Midbrain (tissue), 1 donor: Measurements from ENCODE around the gene XCL1.
"Not testable (repeated sequence)": the region's sequence is repeated elsewhere in the genome, so short reads cannot be mapped to it uniquely, and the experiment has no call there.

ENCODE experiments used
- DNase-seq: peaks from one replicate; lab custom pipeline; 2025; lab: John Stamatoyannopoulos, UW

The XCL1 gene

GRCh38 chr1:168567568-168567967 lies 8.8 kb upstream of the XCL1 start:
- DNase-seq: no peak

GRCh38 chr1:168568346-168568745 lies 8.1 kb upstream of the XCL1 start:
- DNase-seq: no peak

- no peak for DNase-seq
Observed at GRCh38 chr1:168570652-168571051, 5.8 kb upstream of the XCL1 start.

GRCh38 chr1:168572633-168573032 lies 3.8 kb upstream of the XCL1 start:
- no peak for DNase-seq

GRCh38 chr1:168574234-168574633 lies 2.2 kb upstream of the XCL1 start:
- not testable (repeated sequence) for DNase-seq

GRCh38 chr1:168578531-168579185 lies 2.3 kb downstream of the XCL1 start:
- DNase-seq: not testable (repeated sequence)

- DNase-seq: not testable (repeated sequence)
Observed at GRCh38 chr1:168580290-168580689, 3.9 kb downstream of the XCL1 start.

- DNase-seq: not testable (repeated sequence)
Observed at GRCh38 chr1:168580991-168581390, 4.6 kb downstream of the XCL1 start.

- no peak for DNase-seq
Observed at GRCh38 chr1:168581817-168582572, 5.6 kb downstream of the XCL1 start.

- no peak for DNase-seq
Observed at GRCh38 chr1:168582688-168583336, 6.4 kb downstream of the XCL1 start.

- DNase-seq: no peak
Observed at GRCh38 chr1:168583571-168583970, 7.2 kb downstream of the XCL1 start.

- no peak for DNase-seq
Observed at GRCh38 chr1:168585191-168585590, 8.8 kb downstream of the XCL1 start.

- DNase-seq: no peak
Observed at GRCh38 chr1:168585937-168586336, 9.5 kb downstream of the XCL1 start.

GRCh38 chr1:168589167-168589566 lies 12.8 kb downstream of the XCL1 start:
- no peak for DNase-seq

GRCh38 chr1:168591066-168591465 lies 14.7 kb downstream of the XCL1 start:
- no peak for DNase-seq

GRCh38 chr1:168591641-168592250 lies 15.3 kb downstream of the XCL1 start:
- no peak for DNase-seq

- not testable (repeated sequence) for DNase-seq
Observed at GRCh38 chr1:168595403-168595802, 19.0 kb downstream of the XCL1 start.

GRCh38 chr1:168598125-168598524 lies 21.7 kb downstream of the XCL1 start:
- no peak for DNase-seq

- no peak for DNase-seq
Observed at GRCh38 chr1:168598892-168599291, 22.5 kb downstream of the XCL1 start.

GRCh38 chr1:168599641-168600040 lies 23.2 kb downstream of the XCL1 start:
- DNase-seq: no peak

GRCh38 chr1:168601051-168601450 lies 24.6 kb downstream of the XCL1 start:
- DNase-seq: no peak

GRCh38 chr1:168603501-168604110 lies 27.2 kb downstream of the XCL1 start:
- DNase-seq: peak; percentile 73
